NCI-H1048 (cell line): ENCODE measurements around the gene SSBP1.
"Not testable (repeated sequence)": the region's sequence is repeated elsewhere in the genome, so short reads cannot be mapped to it uniquely, and the experiment has no call there.

ENCODE experiments used
- DNase-seq: peaks from one replicate; lab custom pipeline; 2025; lab: John Stamatoyannopoulos, UW

The SSBP1 gene

GRCh38 chr7:141770083-141770583, 32.0 kb downstream of the SSBP1 start:
- DNase-seq: not testable (repeated sequence)

- no peak for DNase-seq
Measured at GRCh38 chr7:141776374-141776773, 38.2 kb downstream of the SSBP1 start, which contains the start of gene TAS2R4. Gene TAS2R4, plus strand, starts transcription at chr7:141776674. Its CDS starts 1,815 bp downstream, at chr7:141778489.

DNA sequence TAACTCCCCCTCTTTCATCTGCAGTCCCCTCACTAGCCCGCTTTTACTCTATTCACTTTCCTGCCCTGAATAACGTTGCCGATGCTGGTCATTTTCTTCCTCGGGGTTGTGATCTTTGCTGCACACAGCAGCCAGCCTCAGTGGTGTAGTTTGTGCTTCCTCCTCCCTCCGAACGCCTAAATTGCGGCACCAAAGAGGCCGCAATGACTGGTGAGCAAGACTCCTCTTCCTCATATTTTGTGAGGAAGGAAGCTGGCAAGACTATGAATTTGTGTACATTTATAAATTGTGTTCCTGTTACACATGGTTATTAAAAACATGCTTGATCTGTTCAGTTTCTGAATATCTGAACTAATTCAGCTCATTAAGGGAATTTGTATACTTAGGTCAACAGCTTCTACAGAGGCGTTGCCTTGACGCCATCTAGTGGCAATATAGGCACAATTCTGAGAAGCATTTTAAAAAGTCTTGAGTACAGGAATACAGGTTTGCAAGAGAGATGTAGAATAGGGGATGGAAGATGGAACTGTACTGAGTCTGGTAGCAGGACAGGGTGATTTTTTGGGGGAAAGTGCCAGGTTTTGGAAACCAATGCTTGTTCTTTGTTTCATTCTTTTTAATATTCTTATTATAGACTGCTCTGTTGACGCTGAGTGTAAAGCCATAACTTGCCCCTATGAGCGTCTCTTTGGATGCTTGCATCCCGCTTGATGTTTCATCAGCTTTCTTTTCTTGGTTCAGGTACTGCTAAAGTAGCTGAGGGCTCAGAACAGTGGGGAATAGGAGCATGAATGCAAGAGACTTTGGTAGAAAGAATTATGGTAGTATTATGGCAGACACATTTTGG, 47.8 kb downstream of the SSBP1 start:
- no peak for DNase-seq

DNA sequence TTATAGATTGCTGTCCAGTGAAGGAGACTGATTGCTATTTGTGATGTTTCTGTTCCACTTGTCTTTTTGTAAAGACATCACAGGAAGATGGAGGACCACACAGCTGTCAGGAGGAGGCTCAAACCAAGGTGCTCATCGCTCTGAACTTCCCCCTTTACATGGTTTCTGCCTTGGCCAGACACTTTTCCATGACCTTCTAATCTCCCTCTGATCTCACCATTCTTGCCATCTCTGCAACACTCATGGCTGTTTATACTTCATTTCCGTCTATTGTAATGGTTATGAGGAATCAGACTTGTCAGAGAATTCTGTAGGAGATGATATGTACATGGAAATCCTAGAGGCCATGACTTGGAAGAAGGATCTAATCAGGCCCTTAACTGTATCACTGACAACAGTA, 50.1 kb downstream of the SSBP1 start:
- DNase-seq: no peak

GRCh38 chr7:141789917-141790316, 51.8 kb downstream of the SSBP1 start, which contains the start of gene TAS2R5:
Gene TAS2R5, plus strand, starts transcription at chr7:141790217. Its CDS starts 145 bp downstream, at chr7:141790362.
- DNase-seq: no peak

GRCh38 chr7:141792526-141792925, 54.4 kb downstream of the SSBP1 start:
- DNase-seq: no peak
